ENCODE data around the gene DNAAF8.

GRCh38 chr16:4749700-4750257, 15.4 kb downstream of the DNAAF8 start:
- TF ChIP-seq, protein P1, sequence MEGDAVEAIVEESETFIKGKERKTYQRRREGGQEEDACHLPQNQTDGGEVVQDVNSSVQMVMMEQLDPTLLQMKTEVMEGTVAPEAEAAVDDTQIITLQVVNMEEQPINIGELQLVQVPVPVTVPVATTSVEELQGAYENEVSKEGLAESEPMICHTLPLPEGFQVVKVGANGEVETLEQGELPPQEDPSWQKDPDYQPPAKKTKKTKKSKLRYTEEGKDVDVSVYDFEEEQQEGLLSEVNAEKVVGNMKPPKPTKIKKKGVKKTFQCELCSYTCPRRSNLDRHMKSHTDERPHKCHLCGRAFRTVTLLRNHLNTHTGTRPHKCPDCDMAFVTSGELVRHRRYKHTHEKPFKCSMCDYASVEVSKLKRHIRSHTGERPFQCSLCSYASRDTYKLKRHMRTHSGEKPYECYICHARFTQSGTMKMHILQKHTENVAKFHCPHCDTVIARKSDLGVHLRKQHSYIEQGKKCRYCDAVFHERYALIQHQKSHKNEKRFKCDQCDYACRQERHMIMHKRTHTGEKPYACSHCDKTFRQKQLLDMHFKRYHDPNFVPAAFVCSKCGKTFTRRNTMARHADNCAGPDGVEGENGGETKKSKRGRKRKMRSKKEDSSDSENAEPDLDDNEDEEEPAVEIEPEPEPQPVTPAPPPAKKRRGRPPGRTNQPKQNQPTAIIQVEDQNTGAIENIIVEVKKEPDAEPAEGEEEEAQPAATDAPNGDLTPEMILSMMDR (IDR thresholded peaks at IDR 0.05) = no peak
- TF ChIP-seq EZH2 (IDR thresholded peaks at IDR 0.05) = no peak

Data from neural progenitor cell (in vitro differentiated cells).